SK-N-SH (cell line): ENCODE measurements around the gene MECP2. TPM values are rescaled to one million over a fixed set of nuclear protein-coding genes. Genes with fewer than 3 reads are reported as not detected.

Experiments
- CTCF ChIA-PET: fragments of 300-600, 350-600 bp; formaldehyde crosslinking; extraction: SDS; loops from one replicate; lab custom pipeline; 2021; lab: Yijun Ruan, JAX
- POLR2A ChIA-PET: fragments of 350-600 bp; sonication (Branson Sonifier 250); formaldehyde crosslinking; extraction: SDS; loops from one replicate; lab custom pipeline; 2020; ENCODE audit warnings: antibody characterized with exemption, inconsistent platforms; lab: Yijun Ruan, JAX
- DNase-seq: peaks from one replicate; pipeline ENCODE4 v3.0.0; 2012
- H2AFZ ChIP-seq: fragments of 200-600 bp; sonication (generic); 2 replicates; pipeline ENCODE4 v1.8.1; 2016; ENCODE audit warnings: antibody characterized with exemption, mild to moderate bottlenecking, low read depth
- H3F3A ChIP-seq: fragments of 200-600 bp; sonication (generic); replicated peaks from 2 replicates; pipeline ENCODE3; 2016; ENCODE audit warnings: antibody characterized with exemption, mild to moderate bottlenecking; ENCODE audit not compliant: insufficient read depth
- H3K27ac ChIP-seq, 2 experiments: fragments of 200-500 bp in 1 of 2; fragments of 200-600 bp in 1 of 2; sonication (Bioruptor generic) in 1 of 2; sonication (generic), shearing (Covaris generic) in 1 of 2; 2 replicates each; pipeline versions ENCODE4 v1.5.1 to v1.6.1; 2014 to 2016; ENCODE audit warnings: low read depth in 2 of 2, inconsistent platforms in 1 of 2, low read length in 1 of 2, mild to moderate bottlenecking in 1 of 2, mixed read lengths in 1 of 2
- H3K27me3 ChIP-seq: fragments of 200-600 bp; sonication (generic), shearing (Covaris generic); 2 replicates; pipeline ENCODE4 v1.6.1; 2016; ENCODE audit warnings: mixed run types; ENCODE audit not compliant: insufficient read depth
- H3K36me3 ChIP-seq, 2 experiments: fragments of 200-500 bp in 1 of 2; fragments of 200-600 bp in 1 of 2; sonication (Bioruptor generic) in 1 of 2; sonication (generic) in 1 of 2; replicated peaks in 1 of 2; 2 replicates each; pipeline versions ENCODE3 to v1.5.1; 2014 to 2016; ENCODE audit warnings: low read length in 1 of 2, mild to moderate bottlenecking in 1 of 2; ENCODE audit not compliant: insufficient read depth in 2 of 2, control insufficient read depth in 1 of 2
- H3K4me1 ChIP-seq, 2 experiments: fragments of 200-500 bp in 1 of 2; fragments of 200-600 bp in 1 of 2; sonication (Bioruptor generic) in 1 of 2; sonication (generic), shearing (Covaris generic) in 1 of 2; 2 replicates each; pipeline versions ENCODE4 v1.5.1 to v1.6.1; 2014 to 2016; ENCODE audit warnings: low read depth in 1 of 2, low read length in 1 of 2, mixed run types in 1 of 2; ENCODE audit not compliant: insufficient read depth in 2 of 2, control insufficient read depth in 1 of 2
- H3K4me2 ChIP-seq: fragments of 200-600 bp; sonication (generic), shearing (Covaris generic); 2 replicates; pipeline ENCODE4 v1.6.1; 2017; ENCODE audit warnings: mixed run types
- H3K4me3 ChIP-seq, 2 experiments: fragments of 200-500 bp in 1 of 2; fragments of 200-600 bp in 1 of 2; sonication (Bioruptor generic) in 1 of 2; sonication (generic), shearing (Covaris generic) in 1 of 2; 2 replicates each; pipeline versions ENCODE4 v1.5.1 to v1.8.1; 2014 to 2016; ENCODE audit warnings: low read depth in 2 of 2, inconsistent platforms in 1 of 2, low read length in 1 of 2, mild to moderate bottlenecking in 1 of 2, mixed read lengths in 1 of 2, moderate library complexity in 1 of 2
- H3K79me2 ChIP-seq: fragments of 200-600 bp; sonication (generic); 2 replicates; pipeline ENCODE4 v1.8.1; 2017; ENCODE audit warnings: mild to moderate bottlenecking; ENCODE audit not compliant: insufficient read depth
- H3K9ac ChIP-seq: fragments of 200-600 bp; sonication (generic); 2 replicates; pipeline ENCODE4 v1.6.1; 2017; ENCODE audit warnings: mixed run types
- H3K9me2 ChIP-seq: fragments of 200-600 bp; sonication (generic); 2 replicates; pipeline ENCODE4 v1.6.1; 2017; ENCODE audit warnings: mixed run types
- H3K9me3 ChIP-seq: fragments of 200-600 bp; sonication (generic); 2 replicates; pipeline ENCODE4 v1.6.1; 2017; ENCODE audit warnings: mixed run types, mild to moderate bottlenecking, moderate library complexity
- H4K20me1 ChIP-seq: fragments of 200-600 bp; sonication (generic); 2 replicates; pipeline ENCODE4 v1.6.1; 2017; ENCODE audit warnings: mild to moderate bottlenecking, mixed run types; ENCODE audit not compliant: insufficient read depth
- ELF1 ChIP-seq: IDR thresholded peaks from 2 replicates; pipeline ENCODE4 v1.4.0; 2012
- EP300 ChIP-seq, 2 experiments: IDR thresholded peaks; 2 replicates each; pipeline versions ENCODE4 v1.4.0 to v1.6.1; 2012; ENCODE audit warnings: borderline replicate concordance in 1 of 2, low read depth in 1 of 2, low read length in 1 of 2
- FOXM1 ChIP-seq: IDR thresholded peaks from 2 replicates; pipeline ENCODE4 v1.4.0; 2012; ENCODE audit warnings: low read depth, mild to moderate bottlenecking
- GATA2 ChIP-seq: sonication (generic); formaldehyde crosslinking; IDR thresholded peaks from 2 replicates; pipeline ENCODE4 v1.5.0; 2020; ENCODE audit warnings: mild to moderate bottlenecking, missing genetic modification reagents
- MXI1 ChIP-seq: IDR thresholded peaks from 2 replicates; pipeline ENCODE4 v1.6.1; 2012; ENCODE audit warnings: mild to moderate bottlenecking, low read depth, low read length, improper control_type of control experiment
- NRF1 ChIP-seq: IDR thresholded peaks from 2 replicates; pipeline ENCODE4 v1.6.1; 2012; ENCODE audit warnings: low read depth, mild to moderate bottlenecking, low read length
- POLR2AphosphoS5 ChIP-seq: IDR thresholded peaks from 2 replicates; pipeline ENCODE4 v1.6.1; 2012; ENCODE audit warnings: low read depth, low read length
- RCOR1 ChIP-seq: fragments of 150-350 bp; IDR thresholded peaks from 2 replicates; pipeline ENCODE4 v1.6.1; 2017; ENCODE audit warnings: antibody characterized with exemption, low read length
- RFX5 ChIP-seq: IDR thresholded peaks from 2 replicates; pipeline ENCODE4 v1.6.1; 2012; ENCODE audit warnings: mild to moderate bottlenecking, improper control_type of control experiment, low read length
- SMC3 ChIP-seq: IDR thresholded peaks from 2 replicates; pipeline ENCODE4 v1.6.1; 2012; ENCODE audit warnings: low read depth, low read length, improper control_type of control experiment
- TEAD4 ChIP-seq: IDR thresholded peaks from 2 replicates; pipeline ENCODE4 v1.4.0; 2012; ENCODE audit warnings: mild to moderate bottlenecking, borderline replicate concordance; ENCODE audit not compliant: insufficient read depth
- YY1 ChIP-seq: IDR thresholded peaks from 2 replicates; pipeline ENCODE4 v1.4.0; 2012; ENCODE audit warnings: low read depth, mild to moderate bottlenecking
- WGBS: methylation state at CpG from one replicate; pipeline ENCODE4 v1.1.6; 2017; ENCODE audit warnings: low lambda C conversion rate; 5-methylcytosine and 5-hydroxymethylcytosine counted together
- polyA plus RNA-seq, 3 experiments: library from polyadenylated mRNA; depleted of rRNA; stranded (reverse); fragments of >200 nt; gene quantifications; 2 replicates each; pipeline ENCODE4 v1.2.3, GENCODE V29; 2012
- TF ChIP-seq, protein P1 (sequence below): IDR thresholded peaks from 2 replicates; pipeline ENCODE4 v1.4.0; 2012; ENCODE audit warnings: low read depth
- TF ChIP-seq, protein P2 (sequence below): IDR thresholded peaks from 2 replicates; pipeline ENCODE4 v1.6.1; 2012; ENCODE audit warnings: mild to moderate bottlenecking, low read depth, low read length, moderate library complexity
- TF ChIP-seq, protein P3 (sequence below): IDR thresholded peaks from 2 replicates; pipeline ENCODE4 v1.4.0; 2012; ENCODE audit warnings: low read depth, borderline replicate concordance
- TF ChIP-seq, protein P4 (sequence below): fragments of 150-350 bp; IDR thresholded peaks from 2 replicates; pipeline ENCODE4 v1.6.1; 2017; ENCODE audit warnings: antibody characterized with exemption, low read length, low read depth, borderline replicate concordance
- TF ChIP-seq, protein P5 (sequence below): IDR thresholded peaks from 2 replicates; pipeline ENCODE4; 2012
- TF ChIP-seq, protein P6 (sequence below): IDR thresholded peaks from 2 replicates; pipeline ENCODE4 v1.4.0; 2012; ENCODE audit warnings: low read depth, borderline replicate concordance

The MECP2 gene
- polyA plus RNA-seq, 1 of the 3 experiments (the other 2 are of a cell fraction), result 8.2 TPM

DNA sequence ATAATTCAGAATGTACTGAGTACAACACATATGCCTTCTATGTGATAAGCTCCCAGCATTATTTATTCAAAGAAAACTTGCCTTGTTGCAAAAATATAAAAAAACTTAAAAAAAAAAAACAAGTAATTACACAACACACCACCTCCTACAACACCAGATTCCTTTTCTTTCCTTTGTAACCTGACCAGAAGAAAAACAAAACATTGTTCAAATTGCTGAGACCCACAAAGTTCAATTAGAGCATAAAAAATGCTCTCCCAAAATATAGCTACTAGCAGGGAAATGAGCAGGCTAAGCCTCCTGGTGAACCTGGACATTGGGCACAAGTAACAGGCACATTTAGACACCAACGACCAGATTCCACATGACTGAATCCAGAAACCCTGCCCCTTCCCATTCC lies 38.3 kb downstream of the MECP2 start:
- Histone ChIP-seq H3K79me2 (peaks cover 79% of the 10 kb centered on the region), H4K20me1 (peaks cover 78% of the 10 kb centered on the region)

More for the DNA sequence above, 38.3 kb downstream of the MECP2 start:
- WGBS, result 23% methylated on average over 1 of the region's 1 CpG
- TF ChIP-seq, protein P1, sequence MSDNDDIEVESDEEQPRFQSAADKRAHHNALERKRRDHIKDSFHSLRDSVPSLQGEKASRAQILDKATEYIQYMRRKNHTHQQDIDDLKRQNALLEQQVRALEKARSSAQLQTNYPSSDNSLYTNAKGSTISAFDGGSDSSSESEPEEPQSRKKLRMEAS, result no peak
- TF ChIP-seq, protein P2, sequence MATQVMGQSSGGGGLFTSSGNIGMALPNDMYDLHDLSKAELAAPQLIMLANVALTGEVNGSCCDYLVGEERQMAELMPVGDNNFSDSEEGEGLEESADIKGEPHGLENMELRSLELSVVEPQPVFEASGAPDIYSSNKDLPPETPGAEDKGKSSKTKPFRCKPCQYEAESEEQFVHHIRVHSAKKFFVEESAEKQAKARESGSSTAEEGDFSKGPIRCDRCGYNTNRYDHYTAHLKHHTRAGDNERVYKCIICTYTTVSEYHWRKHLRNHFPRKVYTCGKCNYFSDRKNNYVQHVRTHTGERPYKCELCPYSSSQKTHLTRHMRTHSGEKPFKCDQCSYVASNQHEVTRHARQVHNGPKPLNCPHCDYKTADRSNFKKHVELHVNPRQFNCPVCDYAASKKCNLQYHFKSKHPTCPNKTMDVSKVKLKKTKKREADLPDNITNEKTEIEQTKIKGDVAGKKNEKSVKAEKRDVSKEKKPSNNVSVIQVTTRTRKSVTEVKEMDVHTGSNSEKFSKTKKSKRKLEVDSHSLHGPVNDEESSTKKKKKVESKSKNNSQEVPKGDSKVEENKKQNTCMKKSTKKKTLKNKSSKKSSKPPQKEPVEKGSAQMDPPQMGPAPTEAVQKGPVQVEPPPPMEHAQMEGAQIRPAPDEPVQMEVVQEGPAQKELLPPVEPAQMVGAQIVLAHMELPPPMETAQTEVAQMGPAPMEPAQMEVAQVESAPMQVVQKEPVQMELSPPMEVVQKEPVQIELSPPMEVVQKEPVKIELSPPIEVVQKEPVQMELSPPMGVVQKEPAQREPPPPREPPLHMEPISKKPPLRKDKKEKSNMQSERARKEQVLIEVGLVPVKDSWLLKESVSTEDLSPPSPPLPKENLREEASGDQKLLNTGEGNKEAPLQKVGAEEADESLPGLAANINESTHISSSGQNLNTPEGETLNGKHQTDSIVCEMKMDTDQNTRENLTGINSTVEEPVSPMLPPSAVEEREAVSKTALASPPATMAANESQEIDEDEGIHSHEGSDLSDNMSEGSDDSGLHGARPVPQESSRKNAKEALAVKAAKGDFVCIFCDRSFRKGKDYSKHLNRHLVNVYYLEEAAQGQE, result no peak
- TF ChIP-seq MXI1, result no peak
- no peak for TF ChIP-seq RCOR1
- no peak for TF ChIP-seq YY1
- TF ChIP-seq, protein P3, sequence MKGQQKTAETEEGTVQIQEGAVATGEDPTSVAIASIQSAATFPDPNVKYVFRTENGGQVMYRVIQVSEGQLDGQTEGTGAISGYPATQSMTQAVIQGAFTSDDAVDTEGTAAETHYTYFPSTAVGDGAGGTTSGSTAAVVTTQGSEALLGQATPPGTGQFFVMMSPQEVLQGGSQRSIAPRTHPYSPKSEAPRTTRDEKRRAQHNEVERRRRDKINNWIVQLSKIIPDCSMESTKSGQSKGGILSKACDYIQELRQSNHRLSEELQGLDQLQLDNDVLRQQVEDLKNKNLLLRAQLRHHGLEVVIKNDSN, result no peak
- no peak for TF ChIP-seq GATA2
- no peak for TF ChIP-seq TEAD4
- TF ChIP-seq, protein P4, sequence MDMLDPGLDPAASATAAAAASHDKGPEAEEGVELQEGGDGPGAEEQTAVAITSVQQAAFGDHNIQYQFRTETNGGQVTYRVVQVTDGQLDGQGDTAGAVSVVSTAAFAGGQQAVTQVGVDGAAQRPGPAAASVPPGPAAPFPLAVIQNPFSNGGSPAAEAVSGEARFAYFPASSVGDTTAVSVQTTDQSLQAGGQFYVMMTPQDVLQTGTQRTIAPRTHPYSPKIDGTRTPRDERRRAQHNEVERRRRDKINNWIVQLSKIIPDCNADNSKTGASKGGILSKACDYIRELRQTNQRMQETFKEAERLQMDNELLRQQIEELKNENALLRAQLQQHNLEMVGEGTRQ, result no peak
- TF ChIP-seq, protein P5, sequence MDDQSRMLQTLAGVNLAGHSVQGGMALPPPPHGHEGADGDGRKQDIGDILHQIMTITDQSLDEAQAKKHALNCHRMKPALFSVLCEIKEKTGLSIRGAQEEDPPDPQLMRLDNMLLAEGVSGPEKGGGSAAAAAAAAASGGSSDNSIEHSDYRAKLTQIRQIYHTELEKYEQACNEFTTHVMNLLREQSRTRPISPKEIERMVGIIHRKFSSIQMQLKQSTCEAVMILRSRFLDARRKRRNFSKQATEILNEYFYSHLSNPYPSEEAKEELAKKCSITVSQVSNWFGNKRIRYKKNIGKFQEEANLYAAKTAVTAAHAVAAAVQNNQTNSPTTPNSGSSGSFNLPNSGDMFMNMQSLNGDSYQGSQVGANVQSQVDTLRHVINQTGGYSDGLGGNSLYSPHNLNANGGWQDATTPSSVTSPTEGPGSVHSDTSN, result no peak
- no peak for TF ChIP-seq FOXM1
- no peak for TF ChIP-seq POLR2AphosphoS5
- TF ChIP-seq EP300 (IDR thresholded peaks at IDR 0.05; ENCODE audit: borderline replicate concordance in 1 of 2, low read depth in 1 of 2, low read length in 1 of 2), result no peak
- TF ChIP-seq ELF1, result no peak
- no peak for TF ChIP-seq RFX5
- no peak for TF ChIP-seq NRF1
- TF ChIP-seq, protein P6, sequence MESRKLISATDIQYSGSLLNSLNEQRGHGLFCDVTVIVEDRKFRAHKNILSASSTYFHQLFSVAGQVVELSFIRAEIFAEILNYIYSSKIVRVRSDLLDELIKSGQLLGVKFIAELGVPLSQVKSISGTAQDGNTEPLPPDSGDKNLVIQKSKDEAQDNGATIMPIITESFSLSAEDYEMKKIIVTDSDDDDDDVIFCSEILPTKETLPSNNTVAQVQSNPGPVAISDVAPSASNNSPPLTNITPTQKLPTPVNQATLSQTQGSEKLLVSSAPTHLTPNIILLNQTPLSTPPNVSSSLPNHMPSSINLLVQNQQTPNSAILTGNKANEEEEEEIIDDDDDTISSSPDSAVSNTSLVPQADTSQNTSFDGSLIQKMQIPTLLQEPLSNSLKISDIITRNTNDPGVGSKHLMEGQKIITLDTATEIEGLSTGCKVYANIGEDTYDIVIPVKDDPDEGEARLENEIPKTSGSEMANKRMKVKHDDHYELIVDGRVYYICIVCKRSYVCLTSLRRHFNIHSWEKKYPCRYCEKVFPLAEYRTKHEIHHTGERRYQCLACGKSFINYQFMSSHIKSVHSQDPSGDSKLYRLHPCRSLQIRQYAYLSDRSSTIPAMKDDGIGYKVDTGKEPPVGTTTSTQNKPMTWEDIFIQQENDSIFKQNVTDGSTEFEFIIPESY, result no peak
- TF ChIP-seq SMC3, result no peak
- TF ChIP-seq, all 33 proteins: peak for 0
- Histone ChIP-seq H3K9me2 (no peaks in the 10 kb centered on the region), H3K4me1 (no peaks in the 10 kb centered on the region; a peak in 1 of 4 replicates), H3K9me3 (no peaks in the 10 kb centered on the region), H3F3A (no peaks in the 10 kb centered on the region), H3K27ac (no peak overlapping the region), H3K9ac (no peak overlapping the region), H3K4me3 (no peak overlapping the region), H3K4me2 (no peak overlapping the region), H3K36me3 (peaks cover 0 to 3% of the 10 kb centered on the region in 2 experiments), H3K27me3 (peaks cover 9% of the 10 kb centered on the region; the same call in 1 of the 2 replicates), H2AFZ (no peak overlapping the region)
- ChIA-PET POLR2A (no interaction called here), CTCF (interaction anchor here (0.6 to 2.2 kb wide), 3 partner anchors 8 to 46 kb away, joined by 3 to 13 read pairs (median 4); no protein-coding TSS in a partner anchor)
- no peak for DNase-seq
